ENCODE data around the gene SLCO2B1. TPM values are rescaled to one million over a fixed set of nuclear protein-coding genes. Genes with fewer than 3 reads are reported as not detected.

The SLCO2B1 gene
- total RNA-seq, 3 donors from 2014 or later (not counting 1 experiment from before 2014, with no cell fraction given), result not detected

DNA sequence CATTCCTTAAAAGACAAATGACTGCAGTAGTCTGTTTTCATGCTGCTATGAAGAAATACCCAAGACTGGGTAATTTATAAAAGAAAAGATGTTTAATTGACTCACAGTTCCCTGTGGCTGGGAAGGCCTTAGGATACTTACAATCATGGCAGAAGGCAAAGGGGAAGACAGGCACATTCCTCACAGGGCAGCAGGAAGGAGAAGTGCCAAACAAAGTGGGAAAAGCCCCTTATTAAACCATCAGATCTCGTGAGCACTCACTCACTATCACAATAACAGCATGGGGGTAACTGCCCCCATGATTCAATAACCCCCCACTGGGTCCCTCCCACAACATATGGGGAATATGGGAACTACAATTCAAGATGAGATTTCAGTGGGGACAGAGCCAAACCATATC lies 37.9 kb upstream of the SLCO2B1 start:
- DNase-seq, result no peak
- intact Hi-C loops (cut with micrococcal nuclease), result no loop called here
- Mint-ChIP-seq H3K9me3 (peaks cover 4% of the 10 kb centered on the region in 2 donors), H3K27ac (no peak overlapping the region), H3K4me1 (no peaks in the 10 kb centered on the region), H3K36me3 (peaks cover 13% of the 10 kb centered on the region), H3K27me3 (ENCODE audit: low read depth in 2 of 2) (peaks cover 20 to 41% of the 10 kb centered on the region in 2 donors), H3K4me3 (no peak overlapping the region)
- WGBS (ENCODE audit: insufficient coverage), result no CpG with 5 or more reads among the region's 1 CpG
- no peaks in the 10 kb centered on the region for H3K27me3 ChIP-seq (ENCODE audit: control insufficient read depth, insufficient read depth, low read length)
- H3K27ac ChIP-seq (ENCODE audit: low read length), result no peak overlapping the region
- no peak for TF ChIP-seq CTCF (IDR thresholded peaks at IDR 0.05)
- no peak overlapping the region for H3K4me3 ChIP-seq (ENCODE audit: low read length)
- no peaks in the 10 kb centered on the region for H3K4me1 ChIP-seq (ENCODE audit: control insufficient read depth, insufficient read depth, low read length)
- H3K36me3 ChIP-seq (ENCODE audit: control insufficient read depth, insufficient read depth, low read length), result no peaks in the 10 kb centered on the region
- ATAC-seq, result no peak
- peaks cover 4% of the 10 kb centered on the region for H3K9me3 ChIP-seq (ENCODE audit: control insufficient read depth, insufficient read depth, low read length)

GRCh38 chr11:75114465-75114864 lies 36.4 kb upstream of the SLCO2B1 start:
- no peak overlapping the region for H3K27ac Mint-ChIP-seq

GRCh38 chr11:75118577-75118976 lies 32.3 kb upstream of the SLCO2B1 start:
- Mint-ChIP-seq H3K9me3 (peaks cover 4% of the 10 kb centered on the region in 2 donors), H3K4me1 (no peaks in the 10 kb centered on the region), H3K27ac (no peak overlapping the region), H3K4me3 (no peak overlapping the region), H3K36me3 (peaks cover 6% of the 10 kb centered on the region), H3K27me3 (ENCODE audit: low read depth in 2 of 2) (peaks cover 18 to 26% of the 10 kb centered on the region in 2 donors)
- no peak for ATAC-seq
- H3K27ac ChIP-seq (ENCODE audit: low read length), result no peak overlapping the region
- DNase-seq, result no peak
- no peaks in the 10 kb centered on the region for H3K4me1 ChIP-seq (ENCODE audit: control insufficient read depth, insufficient read depth, low read length)
- no peaks in the 10 kb centered on the region for H3K36me3 ChIP-seq (ENCODE audit: control insufficient read depth, insufficient read depth, low read length)
- no peak overlapping the region for H3K4me3 ChIP-seq (ENCODE audit: low read length)
- peaks cover 8% of the 10 kb centered on the region for H3K9me3 ChIP-seq (ENCODE audit: control insufficient read depth, insufficient read depth, low read length)
- no peak for TF ChIP-seq CTCF (IDR thresholded peaks at IDR 0.05)
- intact Hi-C loops (cut with micrococcal nuclease), result no loop called here
- H3K27me3 ChIP-seq (ENCODE audit: control insufficient read depth, insufficient read depth, low read length), result no peaks in the 10 kb centered on the region
- no CpG with 5 or more reads among the region's 1 CpG for WGBS (ENCODE audit: insufficient coverage)

More at GRCh38 chr11:75114465-75114864, 36.4 kb upstream of the SLCO2B1 start:
- H3K9me3 Mint-ChIP-seq, result peaks cover 4% of the 10 kb centered on the region in 2 donors
- no peak for TF ChIP-seq CTCF (IDR thresholded peaks at IDR 0.05)
- intact Hi-C loops (cut with micrococcal nuclease), result no loop called here
- H3K27me3 Mint-ChIP-seq (ENCODE audit: low read depth in 2 of 2), result peaks cover 18 to 41% of the 10 kb centered on the region in 2 donors
- Histone ChIP-seq H3K9me3 (ENCODE audit: control insufficient read depth, insufficient read depth, low read length) (peaks cover 8% of the 10 kb centered on the region), H3K27ac (ENCODE audit: low read length) (no peak overlapping the region), H3K4me3 (ENCODE audit: low read length) (no peak overlapping the region), H3K36me3 (ENCODE audit: control insufficient read depth, insufficient read depth, low read length) (no peaks in the 10 kb centered on the region), H3K27me3 (ENCODE audit: control insufficient read depth, insufficient read depth, low read length) (no peaks in the 10 kb centered on the region), H3K4me1 (ENCODE audit: control insufficient read depth, insufficient read depth, low read length) (no peaks in the 10 kb centered on the region)
- DNase-seq (no peak), ATAC-seq (no peak)
- no peak overlapping the region for H3K4me3 Mint-ChIP-seq
- 98% methylated on average over 2 of the region's 2 CpGs for WGBS (ENCODE audit: insufficient coverage)
- peaks cover 13% of the 10 kb centered on the region for H3K36me3 Mint-ChIP-seq
- no peaks in the 10 kb centered on the region for H3K4me1 Mint-ChIP-seq

DNA sequence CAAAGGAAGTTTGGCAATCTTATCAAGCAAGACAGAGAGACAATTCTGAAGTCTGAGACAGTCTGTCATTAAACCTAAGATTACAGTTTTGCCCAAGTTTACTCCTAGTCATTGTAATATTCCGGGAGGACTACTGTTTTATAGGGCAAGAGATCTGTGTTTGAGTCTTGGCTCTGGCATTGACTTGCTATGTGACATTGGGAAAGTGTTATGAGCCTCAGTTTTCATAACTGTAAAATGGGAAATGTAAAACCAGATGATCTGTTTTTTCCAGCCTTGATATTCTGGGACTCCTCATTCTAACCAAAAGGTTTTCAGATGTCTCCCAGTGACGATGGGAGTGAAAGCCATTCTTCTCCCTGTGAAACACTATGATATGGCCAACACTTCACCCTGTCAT lies 24.3 kb upstream of the SLCO2B1 start:
- peaks cover 12 to 25% of the 10 kb centered on the region in 2 donors for H3K27me3 Mint-ChIP-seq (ENCODE audit: low read depth in 2 of 2)
- ATAC-seq (no peak), DNase-seq (no peak)
- no peaks in the 10 kb centered on the region for H3K4me1 Mint-ChIP-seq
- 89% methylated on average over 2 of the region's 2 CpGs for WGBS (ENCODE audit: insufficient coverage)
- intact Hi-C loops (cut with micrococcal nuclease), result no loop called here
- Histone ChIP-seq H3K27ac (ENCODE audit: low read length) (no peak overlapping the region), H3K27me3 (ENCODE audit: control insufficient read depth, insufficient read depth, low read length) (no peaks in the 10 kb centered on the region), H3K36me3 (ENCODE audit: control insufficient read depth, insufficient read depth, low read length) (no peaks in the 10 kb centered on the region), H3K4me1 (ENCODE audit: control insufficient read depth, insufficient read depth, low read length) (no peaks in the 10 kb centered on the region), H3K4me3 (ENCODE audit: low read length) (no peak overlapping the region), H3K9me3 (ENCODE audit: control insufficient read depth, insufficient read depth, low read length) (no peaks in the 10 kb centered on the region)
- no peak overlapping the region for H3K27ac Mint-ChIP-seq
- no peak for TF ChIP-seq CTCF (IDR thresholded peaks at IDR 0.05)
- no peak overlapping the region for H3K4me3 Mint-ChIP-seq
- H3K36me3 Mint-ChIP-seq, result no peaks in the 10 kb centered on the region
- H3K9me3 Mint-ChIP-seq, result no peaks in the 10 kb centered on the region

Measured in natural killer cell (primary cell).